ENCODE results near the gene SLC37A3.
"Not testable (repeated sequence)": the region's sequence is repeated elsewhere in the genome, so short reads cannot be mapped to it uniquely, and the experiment has no call there.

Gene SLC37A3

GRCh38 chr7:140345426-140345825, 52.9 kb downstream of the SLC37A3 start:
- no peak for DNase-seq (ENCODE audit: low spot score)
- TF ChIP-seq CTCF (IDR thresholded peaks at IDR 0.05; ENCODE audit: extremely low read depth, missing control alignments), result no peak

GRCh38 chr7:140342727-140343514, 55.4 kb downstream of the SLC37A3 start:
- peak; percentile 35 for TF ChIP-seq CTCF (IDR thresholded peaks at IDR 0.05; ENCODE audit: extremely low read depth, missing control alignments)
- no peak for DNase-seq (ENCODE audit: low spot score)

GRCh38 chr7:140338959-140339358, 59.4 kb downstream of the SLC37A3 start:
- not testable (repeated sequence) for DNase-seq (ENCODE audit: low spot score)

- TF ChIP-seq CTCF (IDR thresholded peaks at IDR 0.05; ENCODE audit: extremely low read depth, missing control alignments), result no peak
- no peak for DNase-seq (ENCODE audit: low spot score)
These were observed 63.8 kb downstream of the SLC37A3 start for GRCh38 chr7:140334341-140335057.

- TF ChIP-seq CTCF (IDR thresholded peaks at IDR 0.05; ENCODE audit: extremely low read depth, missing control alignments), result no peak
- DNase-seq (ENCODE audit: low spot score), result no peak
These were observed 64.6 kb downstream of the SLC37A3 start for GRCh38 chr7:140333686-140334085.

- no peak for TF ChIP-seq CTCF (IDR thresholded peaks at IDR 0.05; ENCODE audit: extremely low read depth, missing control alignments)
- no peak for DNase-seq (ENCODE audit: low spot score)
These were observed 65.1 kb downstream of the SLC37A3 start for GRCh38 chr7:140333223-140333622.

GRCh38 chr7:140330595-140330994, 67.7 kb downstream of the SLC37A3 start:
- TF ChIP-seq CTCF (IDR thresholded peaks at IDR 0.05; ENCODE audit: extremely low read depth, missing control alignments), result no peak
- no peak for DNase-seq (ENCODE audit: low spot score)

All from GM20000 (cell line).